Spleen (tissue), 7 donors: Measurements from ENCODE around the gene TRAM2.

Experiments
- CTCF ChIP-seq, 11 experiments: fragments of 200-600 bp in 7 of 11; fragments of 450-650 bp in 4 of 11; sonication (generic) in 4 of 11; IDR thresholded peaks in 8 of 11; conservative IDR thresholded peaks in 3 of 11; 1 replicate in 7 of 11; 2 replicates in 4 of 11; pipeline versions ENCODE4 v1.4.0 to v1.8.0; 2016 to 2021; ENCODE audit warnings: antibody characterized with exemption in 11 of 11, inconsistent platforms in 4 of 11, mild to moderate bottlenecking in 1 of 11
- POLR2A ChIP-seq, 3 donors: fragments of 450-650 bp; IDR thresholded peaks; one replicate each; pipeline ENCODE4 v1.5.1; 2017; ENCODE audit warnings: antibody characterized with exemption in 3 of 3, mild to moderate bottlenecking in 1 of 3
- POLR2AphosphoS5 ChIP-seq, 3 donors: sonication (generic); formaldehyde crosslinking; IDR thresholded peaks; one replicate each; pipeline ENCODE4 v1.5.1; 2017; ENCODE audit warnings: antibody characterized with exemption in 3 of 3
- donor health status: DM: no; HTN: no; CAD: no; lungs with moderate emphysema.
- donor health status: DM: no; HTN: no; CAD: no.
- donor health status: DM: no; HTN: no; CAD: no.

- TF ChIP-seq CTCF (IDR thresholded peaks at IDR 0.05 in 8 of 11, conservative IDR thresholded peaks at IDR 0.05 in 3 of 11) (no peak), POLR2AphosphoS5 (IDR thresholded peaks at IDR 0.05) (no peak), POLR2A (IDR thresholded peaks at IDR 0.05) (no peak)
Measured at GRCh38 chr6:52531396-52531795, 45.5 kb downstream of the TRAM2 start.
